Hematopoietic multipotent progenitor cell treated with erythropoietin and hydrocortisone succinate and interleukin-3 and kit ligand, for 17 days (in vitro differentiated cells): ENCODE measurements around the gene WDR91.
A peak's percentile ranks its signal among the peaks of the same experiment; 100 is the strongest.

Experiments used
- DNase-seq: peaks from one replicate; pipeline ENCODE4 v3.0.0-alpha.2; 2015; ENCODE audit warnings: low spot score

Gene WDR91

DNA sequence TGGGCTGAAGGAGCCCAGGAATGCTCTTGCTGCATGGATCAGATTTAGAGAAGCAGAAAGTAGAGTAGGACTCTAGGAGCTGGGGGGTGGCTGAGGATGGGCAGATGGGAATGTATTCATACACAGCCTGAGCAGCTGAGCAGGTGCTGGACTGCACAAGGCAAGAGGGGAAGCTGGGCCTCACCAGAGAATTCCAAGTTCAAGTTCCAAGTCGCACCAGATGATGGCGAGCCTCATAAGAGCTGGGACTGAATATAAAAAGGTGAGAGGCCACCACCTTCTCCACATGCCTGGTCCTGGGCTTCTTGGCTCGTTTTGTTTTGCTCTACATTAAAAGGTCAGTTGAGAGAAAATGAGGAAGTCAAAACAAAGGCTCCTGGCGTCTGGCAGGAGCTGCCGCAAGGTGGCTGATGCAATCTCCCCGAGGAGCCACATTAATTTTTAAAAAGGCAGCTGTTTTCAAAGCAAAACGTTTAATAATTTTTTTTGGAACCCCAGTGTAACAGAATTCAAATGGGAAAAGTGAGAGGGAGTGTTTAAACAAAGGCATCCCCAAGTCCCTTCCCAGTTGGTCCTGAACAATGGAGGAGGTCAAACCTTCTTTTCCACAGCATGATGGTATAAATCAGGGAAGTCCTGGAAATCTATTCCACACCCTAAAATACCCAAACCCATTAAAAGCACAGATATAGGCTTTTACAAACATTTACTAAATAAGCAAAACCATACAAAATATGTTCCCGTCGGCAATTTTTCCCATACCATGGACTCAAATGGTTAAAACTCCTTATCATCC lies 50.3 kb downstream of the WDR91 start:
- DNase-seq, result peak; percentile 32

- peak; percentile 74 for DNase-seq
These were observed 51.0 kb downstream of the WDR91 start for GRCh38 chr7:135160098-135160857.

DNA sequence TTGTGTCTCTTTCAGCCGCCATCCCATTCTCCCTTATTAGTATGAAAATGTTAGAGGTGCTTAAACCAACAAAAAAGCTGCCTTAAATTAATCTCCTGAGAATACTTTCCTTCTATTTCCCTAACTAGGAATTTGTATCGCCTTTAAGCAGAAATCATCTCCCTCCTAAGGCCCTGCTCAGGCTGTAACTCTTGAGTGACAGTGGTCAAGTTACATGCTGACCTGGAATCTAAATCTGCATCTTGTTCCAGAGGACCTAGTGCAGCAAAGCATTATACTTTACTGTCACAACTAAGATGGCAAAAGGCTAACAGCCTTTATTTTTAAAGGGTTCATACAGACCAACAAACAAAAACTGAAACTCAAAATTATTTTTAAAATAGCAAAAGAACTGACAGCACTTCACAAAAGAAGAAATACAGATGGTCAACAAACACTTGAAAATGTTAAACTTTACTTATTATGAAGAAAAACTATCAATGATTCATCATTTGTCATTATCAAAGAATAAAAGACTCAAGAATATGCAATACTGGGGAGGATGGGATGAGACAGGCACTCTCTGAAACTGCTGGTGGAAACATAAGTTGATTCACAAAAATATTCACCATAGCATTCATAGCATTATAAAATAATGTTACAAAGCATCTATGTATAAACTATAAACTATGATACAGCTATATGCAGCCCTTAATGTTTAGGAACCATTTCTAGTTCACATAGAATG lies 51.8 kb downstream of the WDR91 start:
- DNase-seq, result peak; percentile 27

DNA sequence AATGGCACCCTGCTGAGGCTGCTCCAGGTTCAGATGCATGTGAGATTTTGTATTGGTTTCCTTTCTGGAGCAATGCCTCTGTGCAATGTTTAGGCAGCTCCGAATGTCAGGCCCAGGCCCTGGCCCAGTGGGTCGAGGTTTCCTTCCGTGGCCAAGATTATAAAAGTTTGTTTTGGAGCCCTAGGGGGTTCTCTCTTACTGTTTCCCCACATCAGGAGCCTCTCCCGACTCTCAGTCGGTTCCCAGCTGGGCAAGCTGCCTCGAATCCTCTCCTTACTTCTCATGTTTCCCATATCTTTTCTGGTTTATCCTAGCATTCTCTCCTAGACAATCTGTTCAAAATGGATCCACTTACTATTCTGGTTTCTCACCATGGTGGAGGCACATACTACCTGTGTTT lies 52.5 kb downstream of the WDR91 start:
- no peak for DNase-seq

DNA sequence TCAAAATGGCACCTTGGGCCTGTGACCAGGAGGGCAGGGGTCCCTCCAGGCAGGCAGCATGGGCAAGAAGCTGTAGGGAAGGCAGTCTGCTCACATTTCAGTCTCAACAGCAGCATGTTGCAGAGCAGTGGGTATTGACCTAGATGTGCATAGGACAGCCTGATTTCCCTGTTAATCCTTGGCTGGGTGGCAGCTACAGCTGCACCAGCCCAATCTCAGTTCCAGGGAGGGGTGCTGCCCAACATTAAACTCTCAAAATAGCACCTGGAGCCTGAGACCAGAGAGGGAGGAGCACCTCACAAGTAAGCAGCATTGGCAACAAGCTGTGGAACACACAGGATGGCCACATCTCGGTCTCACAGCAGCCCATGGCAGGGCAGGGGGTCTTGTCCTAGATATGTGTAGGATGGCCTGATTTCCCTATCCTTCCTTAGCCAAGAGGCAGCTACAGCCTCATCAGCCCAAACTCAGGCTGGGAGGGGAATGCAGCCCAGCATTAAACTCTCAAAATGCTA lies 53.1 kb downstream of the WDR91 start:
- no peak for DNase-seq

- no peak for DNase-seq
These were observed 55.0 kb downstream of the WDR91 start for GRCh38 chr7:135156290-135156689.

- no peak for DNase-seq
These were observed 56.6 kb downstream of the WDR91 start for GRCh38 chr7:135154734-135155133.

DNA sequence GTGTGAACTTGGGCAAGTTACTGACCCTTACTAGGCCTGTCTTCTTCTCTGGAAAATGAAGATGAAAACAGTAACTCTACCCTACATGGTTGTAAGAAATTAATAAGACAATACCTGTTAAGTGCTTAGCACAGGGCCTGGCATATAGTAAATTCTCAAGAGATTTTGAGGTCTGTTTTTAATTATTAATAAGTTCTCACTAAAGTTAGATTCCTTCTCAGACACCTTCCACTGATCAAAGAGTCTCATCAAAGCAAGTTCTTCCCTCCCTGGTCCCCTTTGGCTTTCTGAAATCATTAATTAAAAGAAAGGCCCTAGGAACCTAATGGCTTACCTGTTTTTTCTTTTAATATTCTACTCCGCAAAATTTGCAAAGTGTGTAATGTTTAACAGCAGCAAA lies 58.9 kb downstream of the WDR91 start:
- no peak for DNase-seq

DNA sequence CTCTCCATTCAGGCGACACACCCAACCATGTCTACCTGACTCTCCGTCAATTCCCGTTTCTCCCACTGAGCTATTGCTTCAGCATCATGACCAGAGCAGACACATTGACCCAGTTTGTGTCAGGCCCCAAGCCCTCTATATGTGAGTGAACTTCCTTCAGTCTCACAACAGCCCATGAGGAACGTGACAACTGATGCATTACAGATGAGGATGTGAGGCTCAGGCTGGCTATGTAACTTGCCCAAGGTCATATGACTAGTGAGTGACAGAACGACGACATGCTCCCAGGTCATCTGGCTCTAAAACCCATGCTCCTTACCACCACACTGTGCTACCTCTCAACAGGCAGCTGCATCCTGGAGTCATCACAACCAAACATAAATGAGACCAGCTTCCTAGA lies 59.8 kb downstream of the WDR91 start:
- DNase-seq, result peak; percentile 28

DNA sequence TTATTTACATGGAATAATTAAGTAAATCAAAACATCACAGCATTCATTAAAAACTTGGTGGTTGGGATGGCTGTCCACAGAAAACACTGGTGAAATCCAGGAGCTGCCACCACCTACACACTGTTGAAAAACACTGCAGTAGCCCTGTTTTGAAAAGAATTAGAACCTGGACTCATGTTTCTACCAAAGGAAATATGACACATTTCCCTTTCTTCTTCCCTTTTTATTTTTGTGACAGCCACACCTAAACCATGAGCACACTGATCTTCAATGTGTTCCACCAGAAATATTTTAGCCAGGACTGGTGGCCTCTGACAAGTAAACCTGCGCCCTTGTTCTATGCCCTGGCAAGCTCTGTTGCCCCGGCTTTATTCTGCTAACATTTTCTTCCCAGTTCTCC lies 60.2 kb downstream of the WDR91 start:
- DNase-seq, result no peak

GRCh38 chr7:135150072-135150782 lies 61.1 kb downstream of the WDR91 start:
- DNase-seq, result peak; percentile 55

DNA sequence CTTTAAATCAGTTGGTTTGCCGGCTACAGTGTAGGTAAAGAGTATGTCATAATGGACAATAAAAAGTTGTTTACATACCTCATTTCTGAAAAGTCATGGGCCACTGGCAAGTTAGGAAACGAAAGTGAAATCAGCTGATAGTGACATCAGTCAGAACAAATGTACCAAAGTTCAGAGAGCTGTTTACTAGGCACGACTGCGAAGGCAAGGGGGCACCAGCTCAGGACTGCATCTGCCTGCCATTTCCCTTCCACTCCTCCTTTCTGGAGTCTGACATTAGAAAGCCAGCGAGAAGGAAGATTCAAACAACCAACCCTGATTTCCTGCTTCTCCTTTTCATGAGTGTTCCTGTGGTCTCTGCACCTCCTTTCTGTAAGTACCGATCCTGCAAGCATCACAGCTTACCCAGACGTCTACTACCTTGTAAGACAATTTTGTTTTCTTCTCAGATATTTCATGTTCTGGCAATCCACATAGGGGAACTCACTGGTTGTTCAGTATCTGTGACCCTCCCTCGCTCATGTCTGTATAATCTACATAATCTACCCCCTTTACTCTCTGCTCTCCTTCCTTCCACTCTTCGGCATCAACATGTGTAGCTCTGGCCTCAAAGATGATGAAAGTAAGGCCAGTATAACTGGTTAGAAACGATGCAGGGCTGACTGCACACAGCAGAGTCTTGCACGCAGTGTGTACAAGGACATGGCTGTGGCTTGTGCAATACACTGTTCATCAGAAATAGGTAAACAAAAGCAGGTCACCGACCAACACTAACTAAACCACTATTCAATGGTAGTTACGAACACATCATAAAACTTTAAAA lies 63.2 kb downstream of the WDR91 start, which contains the start of gene TMEM140:
Gene TMEM140, plus strand, starts transcription at position 174 of the 823 bp plus-strand sequence. CDS start 16,370 bp downstream, outside the sequence.
- DNase-seq, result peak; percentile 93

GRCh38 chr7:135147341-135147898 lies 63.9 kb downstream of the WDR91 start:
- peak; percentile 87 for DNase-seq

DNA sequence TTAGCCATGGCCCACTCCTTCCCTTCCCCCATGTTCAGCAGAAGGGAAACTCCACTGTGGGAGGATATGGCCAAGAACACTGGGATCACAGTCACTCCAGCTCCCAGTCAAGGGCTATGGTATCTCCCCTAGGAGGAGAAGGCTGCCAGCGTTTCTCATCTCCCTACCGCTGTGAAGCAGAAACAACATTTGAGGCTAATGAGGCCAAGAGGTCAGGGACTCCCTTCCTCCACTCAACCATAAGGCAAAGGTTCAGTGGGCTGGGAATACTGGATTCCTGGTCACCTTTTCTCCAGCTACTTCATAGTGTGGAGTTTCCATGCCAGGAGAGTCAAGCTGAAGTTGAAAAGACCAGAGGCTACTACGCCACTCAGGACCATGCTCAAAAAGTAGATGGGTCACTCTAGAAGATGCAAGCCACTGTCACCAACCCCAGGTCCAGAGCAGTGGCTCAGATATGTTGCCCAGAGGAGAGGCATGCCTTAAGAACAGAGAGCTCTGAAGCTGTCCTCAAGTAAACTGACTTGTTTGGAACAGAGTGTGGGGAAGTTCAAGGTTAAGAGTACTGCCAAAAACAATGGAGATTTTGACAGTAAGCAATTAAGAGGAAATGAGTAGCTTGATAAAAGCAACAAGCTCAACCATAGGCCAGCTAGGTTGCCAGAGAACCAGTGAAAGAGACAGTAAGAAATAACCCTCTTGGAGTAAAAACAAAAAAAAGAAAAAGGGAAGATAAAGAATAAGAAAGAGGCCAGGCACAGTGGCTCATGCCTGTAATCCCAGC lies 67.2 kb downstream of the WDR91 start:
- DNase-seq, result no peak
